Measurements from ENCODE around the gene FGF8.

The FGF8 gene

GRCh38 chr10:101769541-101770180, 6.3 kb downstream of the FGF8 start:
- DNase-seq (ENCODE audit: low read depth in 2 of 2) = no peak

- no peak for DNase-seq (ENCODE audit: low read depth in 2 of 2)
Measured at GRCh38 chr10:101768791-101769170, 7.1 kb downstream of the FGF8 start.

GRCh38 chr10:101767966-101768790, 7.7 kb downstream of the FGF8 start:
- no peak for DNase-seq (ENCODE audit: low read depth in 2 of 2)

GRCh38 chr10:101767600-101767945, 8.3 kb downstream of the FGF8 start:
- DNase-seq (ENCODE audit: low read depth in 2 of 2) = no peak

GRCh38 chr10:101766753-101767599, 8.9 kb downstream of the FGF8 start:
- no peak for DNase-seq (ENCODE audit: low read depth in 2 of 2)

- DNase-seq (ENCODE audit: low read depth in 2 of 2) = no peak
Measured at GRCh38 chr10:101766306-101766705, 9.6 kb downstream of the FGF8 start.

GRCh38 chr10:101763141-101763846, 12.6 kb downstream of the FGF8 start:
- DNase-seq (ENCODE audit: low read depth in 2 of 2) = no peak

- DNase-seq (ENCODE audit: low read depth in 2 of 2) = no peak
Measured at GRCh38 chr10:101762736-101763135, 13.2 kb downstream of the FGF8 start.

- DNase-seq (ENCODE audit: low read depth in 2 of 2) = no peak
Measured at GRCh38 chr10:101761226-101761625, 14.7 kb downstream of the FGF8 start.

- no peak for DNase-seq (ENCODE audit: low read depth in 2 of 2)
Measured at GRCh38 chr10:101760510-101760909, 15.4 kb downstream of the FGF8 start.

GRCh38 chr10:101759309-101760247, 16.3 kb downstream of the FGF8 start:
- no peak for DNase-seq (ENCODE audit: low read depth in 2 of 2)

GRCh38 chr10:101758858-101759257, 17.1 kb downstream of the FGF8 start:
- no peak for DNase-seq (ENCODE audit: low read depth in 2 of 2)

GRCh38 chr10:101752241-101752640, 23.7 kb downstream of the FGF8 start:
- DNase-seq (ENCODE audit: low read depth in 2 of 2) = no peak

GRCh38 chr10:101749047-101750016, 26.6 kb downstream of the FGF8 start:
- DNase-seq (ENCODE audit: low read depth in 2 of 2) = no peak

GRCh38 chr10:101748496-101748895, 27.4 kb downstream of the FGF8 start:
- DNase-seq (ENCODE audit: low read depth in 2 of 2) = no peak

- DNase-seq (ENCODE audit: low read depth in 2 of 2) = no peak
Measured at GRCh38 chr10:101745074-101745696, 30.7 kb downstream of the FGF8 start.

- DNase-seq (ENCODE audit: low read depth in 2 of 2) = no peak
Measured at GRCh38 chr10:101744267-101744666, 31.6 kb downstream of the FGF8 start.

- DNase-seq (ENCODE audit: low read depth in 2 of 2) = no peak
Measured at GRCh38 chr10:101741938-101742337, 34.0 kb downstream of the FGF8 start.

- no peak for DNase-seq (ENCODE audit: low read depth in 2 of 2)
Measured at GRCh38 chr10:101736666-101737065, 39.2 kb downstream of the FGF8 start.
